Measurements from ENCODE around the gene STAT1. TPM values are rescaled to one million over a fixed set of nuclear protein-coding genes. Genes with fewer than 3 reads are reported as not detected.

The STAT1 gene
- total RNA-seq, 1 experiment from 2014 or later, result 73.4 TPM

DNA sequence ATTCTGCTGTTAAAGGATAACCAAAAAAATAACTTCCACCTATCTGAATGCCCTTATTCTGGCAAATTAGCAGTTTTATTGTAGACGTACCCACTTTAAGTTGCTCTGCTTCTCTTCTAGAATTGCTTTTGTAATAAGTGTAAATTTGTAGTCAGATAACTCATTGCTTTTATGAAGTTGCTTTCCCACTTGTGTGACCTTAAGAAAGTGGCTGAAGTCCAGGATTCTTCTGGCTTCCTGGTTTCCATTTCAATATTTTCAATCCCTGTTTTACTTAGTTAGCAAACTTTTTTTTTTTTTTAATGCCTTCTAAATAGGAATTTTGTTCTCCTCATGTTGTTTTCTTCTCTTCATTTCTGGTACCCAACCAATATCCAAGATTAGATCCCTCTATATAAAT is 73.5 kb downstream of the STAT1 start:
- no peak for ATAC-seq
- Histone ChIP-seq H3K27ac (ENCODE audit: low read length) (no peak overlapping the region), H3K27me3 (ENCODE audit: control insufficient read depth, insufficient read depth, low read length) (no peaks in the 10 kb centered on the region), H3K4me1 (ENCODE audit: control insufficient read depth, insufficient read depth, low read length) (no peaks in the 10 kb centered on the region), H3K9me3 (ENCODE audit: control insufficient read depth, insufficient read depth, low read depth, low read length) (no peaks in the 10 kb centered on the region), H3K36me3 (ENCODE audit: control insufficient read depth, insufficient read depth, low read length) (0 out of 2 replicates have a peak, but pooled peaks cover 2% of the 10 kb centered on the region), H3K4me3 (ENCODE audit: low read depth in 2 of 2, low read length in 2 of 2) (no peak overlapping the region)
- intact Hi-C loops (cut with micrococcal nuclease; ENCODE audit: unreplicated experiment), result no loop called here
- no peak for DNase-seq (ENCODE audit: low read depth, low spot score)
- CTCF ChIA-PET, result interaction anchor here (1.1 kb wide), 1 partner anchor 48 kb away, joined by 3 read pairs; no protein-coding TSS in a partner anchor
- TF ChIP-seq POLR2AphosphoS5 (IDR thresholded peaks at IDR 0.05; ENCODE audit: low read depth, low read length) (no peak), SIN3A (IDR thresholded peaks at IDR 0.05; ENCODE audit: borderline replicate concordance, insufficient read depth, low read depth, low read length) (no peak), TCF7L2 (IDR thresholded peaks at IDR 0.05; ENCODE audit: low read depth, low read length) (no peak)
- TF ChIP-seq, protein P1, sequence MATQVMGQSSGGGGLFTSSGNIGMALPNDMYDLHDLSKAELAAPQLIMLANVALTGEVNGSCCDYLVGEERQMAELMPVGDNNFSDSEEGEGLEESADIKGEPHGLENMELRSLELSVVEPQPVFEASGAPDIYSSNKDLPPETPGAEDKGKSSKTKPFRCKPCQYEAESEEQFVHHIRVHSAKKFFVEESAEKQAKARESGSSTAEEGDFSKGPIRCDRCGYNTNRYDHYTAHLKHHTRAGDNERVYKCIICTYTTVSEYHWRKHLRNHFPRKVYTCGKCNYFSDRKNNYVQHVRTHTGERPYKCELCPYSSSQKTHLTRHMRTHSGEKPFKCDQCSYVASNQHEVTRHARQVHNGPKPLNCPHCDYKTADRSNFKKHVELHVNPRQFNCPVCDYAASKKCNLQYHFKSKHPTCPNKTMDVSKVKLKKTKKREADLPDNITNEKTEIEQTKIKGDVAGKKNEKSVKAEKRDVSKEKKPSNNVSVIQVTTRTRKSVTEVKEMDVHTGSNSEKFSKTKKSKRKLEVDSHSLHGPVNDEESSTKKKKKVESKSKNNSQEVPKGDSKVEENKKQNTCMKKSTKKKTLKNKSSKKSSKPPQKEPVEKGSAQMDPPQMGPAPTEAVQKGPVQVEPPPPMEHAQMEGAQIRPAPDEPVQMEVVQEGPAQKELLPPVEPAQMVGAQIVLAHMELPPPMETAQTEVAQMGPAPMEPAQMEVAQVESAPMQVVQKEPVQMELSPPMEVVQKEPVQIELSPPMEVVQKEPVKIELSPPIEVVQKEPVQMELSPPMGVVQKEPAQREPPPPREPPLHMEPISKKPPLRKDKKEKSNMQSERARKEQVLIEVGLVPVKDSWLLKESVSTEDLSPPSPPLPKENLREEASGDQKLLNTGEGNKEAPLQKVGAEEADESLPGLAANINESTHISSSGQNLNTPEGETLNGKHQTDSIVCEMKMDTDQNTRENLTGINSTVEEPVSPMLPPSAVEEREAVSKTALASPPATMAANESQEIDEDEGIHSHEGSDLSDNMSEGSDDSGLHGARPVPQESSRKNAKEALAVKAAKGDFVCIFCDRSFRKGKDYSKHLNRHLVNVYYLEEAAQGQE (IDR thresholded peaks at IDR 0.05; ENCODE audit: insufficient read depth in 1 of 2, low read depth in 2 of 2, low read length in 1 of 2), result no peak
- TF ChIP-seq, protein P2, sequence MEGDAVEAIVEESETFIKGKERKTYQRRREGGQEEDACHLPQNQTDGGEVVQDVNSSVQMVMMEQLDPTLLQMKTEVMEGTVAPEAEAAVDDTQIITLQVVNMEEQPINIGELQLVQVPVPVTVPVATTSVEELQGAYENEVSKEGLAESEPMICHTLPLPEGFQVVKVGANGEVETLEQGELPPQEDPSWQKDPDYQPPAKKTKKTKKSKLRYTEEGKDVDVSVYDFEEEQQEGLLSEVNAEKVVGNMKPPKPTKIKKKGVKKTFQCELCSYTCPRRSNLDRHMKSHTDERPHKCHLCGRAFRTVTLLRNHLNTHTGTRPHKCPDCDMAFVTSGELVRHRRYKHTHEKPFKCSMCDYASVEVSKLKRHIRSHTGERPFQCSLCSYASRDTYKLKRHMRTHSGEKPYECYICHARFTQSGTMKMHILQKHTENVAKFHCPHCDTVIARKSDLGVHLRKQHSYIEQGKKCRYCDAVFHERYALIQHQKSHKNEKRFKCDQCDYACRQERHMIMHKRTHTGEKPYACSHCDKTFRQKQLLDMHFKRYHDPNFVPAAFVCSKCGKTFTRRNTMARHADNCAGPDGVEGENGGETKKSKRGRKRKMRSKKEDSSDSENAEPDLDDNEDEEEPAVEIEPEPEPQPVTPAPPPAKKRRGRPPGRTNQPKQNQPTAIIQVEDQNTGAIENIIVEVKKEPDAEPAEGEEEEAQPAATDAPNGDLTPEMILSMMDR (IDR thresholded peaks at IDR 0.05), result no peak
- in situ Hi-C loops (cut with HindIII; ENCODE audit: low pct_unique_long_range_greater_than_20kb, low sequenced_read_pairs), result no loop called here
- BruUV-seq (replicated peaks), result no TSS peak
- POLR2A ChIA-PET, result no interaction called here

DNA sequence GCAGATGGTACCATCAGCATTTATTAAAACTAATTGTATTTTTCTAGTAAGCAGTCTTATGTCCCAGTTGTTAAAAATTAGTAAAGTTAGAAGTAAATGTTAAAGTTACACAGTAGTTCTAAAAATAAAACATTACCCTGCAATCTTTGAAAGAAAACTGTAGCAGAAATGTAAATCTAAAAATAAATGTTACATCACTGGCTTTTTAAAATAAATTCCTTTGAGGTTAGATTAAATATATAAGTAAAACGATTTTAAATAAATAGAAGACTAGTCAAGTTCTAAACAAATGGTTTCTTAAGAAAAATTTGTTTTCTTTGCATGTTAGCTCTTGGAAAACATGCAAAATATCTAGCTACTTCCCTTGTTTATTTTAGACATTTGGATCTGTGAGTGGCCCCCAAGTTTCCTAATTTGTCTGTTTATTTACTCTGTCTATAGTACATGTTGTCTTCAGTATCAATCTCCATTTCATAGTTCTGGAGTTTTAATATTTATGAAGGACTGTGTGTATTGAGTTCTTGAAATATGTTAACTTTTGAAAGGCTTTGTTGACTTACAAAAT is 75.1 kb downstream of the STAT1 start:
- ATAC-seq (no peak), DNase-seq (ENCODE audit: low read depth, low spot score) (no peak)
- intact Hi-C loops (cut with micrococcal nuclease; ENCODE audit: unreplicated experiment), result no loop called here
- ChIA-PET CTCF (no interaction called here), POLR2A (no interaction called here)
- Histone ChIP-seq H3K36me3 (ENCODE audit: control insufficient read depth, insufficient read depth, low read length) (peaks cover 2% of the 10 kb centered on the region; the same call in 1 of the 2 replicates), H3K27ac (ENCODE audit: low read length) (no peak overlapping the region), H3K9me3 (ENCODE audit: control insufficient read depth, insufficient read depth, low read depth, low read length) (no peaks in the 10 kb centered on the region), H3K27me3 (ENCODE audit: control insufficient read depth, insufficient read depth, low read length) (no peaks in the 10 kb centered on the region), H3K4me1 (ENCODE audit: control insufficient read depth, insufficient read depth, low read length) (no peaks in the 10 kb centered on the region), H3K4me3 (ENCODE audit: low read depth in 2 of 2, low read length in 2 of 2) (no peak overlapping the region)
- in situ Hi-C loops (cut with HindIII; ENCODE audit: low pct_unique_long_range_greater_than_20kb, low sequenced_read_pairs), result no loop called here
- TF ChIP-seq SIN3A (IDR thresholded peaks at IDR 0.05; ENCODE audit: borderline replicate concordance, insufficient read depth, low read depth, low read length) (no peak), POLR2AphosphoS5 (IDR thresholded peaks at IDR 0.05; ENCODE audit: low read depth, low read length) (no peak), TCF7L2 (IDR thresholded peaks at IDR 0.05; ENCODE audit: low read depth, low read length) (no peak)
- TF ChIP-seq, protein P1 (IDR thresholded peaks at IDR 0.05; ENCODE audit: insufficient read depth in 1 of 2, low read depth in 2 of 2, low read length in 1 of 2), result no peak
- TF ChIP-seq, protein P2 (IDR thresholded peaks at IDR 0.05), result no peak
- BruUV-seq (replicated peaks), result no TSS peak
